Measurements from ENCODE around the gene IGLL1.

IGLL1 gene

DNA sequence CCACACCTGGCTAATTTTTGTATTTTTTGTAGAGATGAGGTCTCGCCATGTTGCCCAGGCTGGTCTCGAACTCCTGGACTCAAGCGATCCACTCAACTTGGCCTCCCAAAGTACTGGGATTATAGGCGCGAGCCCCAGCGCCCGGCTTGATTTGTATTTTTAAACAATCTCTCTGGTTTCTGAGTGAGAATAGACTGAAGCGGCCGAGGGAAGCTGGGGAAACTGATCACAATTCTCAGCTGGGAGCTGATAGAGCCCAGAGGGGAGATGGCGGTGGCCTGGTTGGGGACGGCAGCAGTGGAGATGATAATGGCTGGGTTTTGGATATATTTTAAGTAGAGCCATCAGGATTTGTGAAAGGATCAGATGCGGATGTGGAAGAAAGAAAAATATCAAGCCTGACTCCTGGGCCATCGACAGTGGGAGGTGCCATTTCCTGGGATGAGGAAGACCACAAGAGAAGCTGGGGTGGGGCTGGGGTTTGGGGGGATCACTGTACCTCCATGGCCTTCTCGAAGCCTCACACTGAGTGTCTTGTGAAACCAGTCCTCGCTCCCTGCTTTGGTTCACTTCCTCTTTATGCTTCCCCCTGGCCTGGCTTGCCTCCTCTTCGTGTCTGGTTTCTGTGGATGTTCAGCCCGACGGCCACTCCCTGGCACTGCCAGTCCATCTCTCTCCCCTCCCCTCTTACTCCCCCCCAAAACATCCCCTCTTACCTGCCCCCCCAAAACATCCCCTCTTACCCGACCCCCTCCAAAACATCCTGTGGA, 51.9 kb downstream of the IGLL1 start:
- DNase-seq (ENCODE audit: low read depth) = no peak

DNA sequence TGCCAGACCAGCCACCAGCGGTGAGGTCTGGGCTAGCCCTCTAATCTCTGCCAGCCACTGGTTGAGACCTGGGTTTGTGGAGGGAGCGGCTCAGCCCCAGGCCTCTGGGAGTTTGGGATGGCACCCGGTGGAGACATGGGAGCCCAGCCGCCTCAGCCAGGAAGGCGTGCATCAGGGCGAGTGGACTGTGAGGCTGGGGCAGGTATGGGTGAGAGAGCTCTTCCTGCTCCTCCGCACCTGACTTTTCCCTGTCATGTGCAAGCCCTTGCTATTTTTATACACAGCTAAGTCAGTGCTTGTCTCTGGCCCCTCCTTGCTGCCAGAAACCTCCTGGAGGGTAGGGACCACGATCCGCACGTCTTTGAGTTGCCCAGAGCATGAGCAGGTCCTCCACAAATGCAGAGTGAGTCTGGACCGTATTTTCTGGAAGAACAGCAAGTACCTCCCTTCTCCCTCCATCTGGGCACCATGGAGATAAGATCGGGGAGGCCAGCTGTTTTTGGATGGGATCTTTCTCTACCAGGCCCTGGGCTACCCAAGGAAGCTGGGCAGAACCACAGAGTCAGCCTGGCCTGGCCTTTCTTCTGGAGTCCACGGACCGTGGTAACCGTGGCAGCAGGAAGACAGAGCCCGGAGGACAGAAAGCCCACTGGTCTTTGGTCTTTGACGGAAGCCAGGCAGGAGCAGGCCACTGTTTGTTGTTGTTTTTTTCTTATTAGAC, 53.3 kb downstream of the IGLL1 start:
- DNase-seq (ENCODE audit: low read depth) = no peak

DNA sequence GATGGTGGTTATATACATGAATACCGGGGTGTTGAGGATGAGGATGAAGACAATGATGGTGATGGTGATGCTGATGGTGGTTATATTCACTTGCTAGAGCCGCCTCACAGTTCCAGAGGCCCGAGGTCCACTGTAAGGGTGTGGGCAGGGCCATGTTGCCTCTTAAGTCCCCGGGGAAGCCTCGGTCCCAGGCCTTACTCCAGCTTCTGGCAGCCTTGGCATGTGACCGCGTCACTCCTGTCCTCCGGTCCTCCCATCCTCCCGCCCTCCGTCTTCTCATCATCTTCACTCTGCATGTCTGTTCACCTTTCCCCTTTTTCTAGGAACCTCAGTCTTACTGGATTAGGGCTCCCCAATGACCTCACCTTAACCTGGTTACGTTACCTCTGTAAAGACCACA, 54.6 kb downstream of the IGLL1 start:
- DNase-seq (ENCODE audit: low read depth) = no peak

DNA sequence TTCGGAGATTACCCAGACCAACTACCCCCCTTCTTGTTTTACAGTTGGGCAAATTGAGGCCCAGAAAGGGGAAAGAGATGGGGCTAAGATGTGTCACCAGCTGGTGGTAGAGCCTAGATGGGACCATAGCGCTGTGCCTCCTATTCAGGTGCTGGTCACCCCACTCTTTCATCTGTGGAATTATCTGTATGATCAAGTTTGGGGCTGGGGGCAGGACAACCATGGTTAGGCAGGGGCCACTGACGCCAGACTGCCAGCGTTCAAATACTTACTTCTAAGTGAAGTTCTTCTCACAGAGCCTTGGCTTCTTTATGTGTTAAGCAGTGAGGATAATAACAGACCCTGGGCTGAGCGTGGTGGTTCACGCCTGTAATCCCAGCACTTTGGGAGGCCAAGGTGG, 55.9 kb downstream of the IGLL1 start:
- DNase-seq (ENCODE audit: low read depth) = no peak

DNA sequence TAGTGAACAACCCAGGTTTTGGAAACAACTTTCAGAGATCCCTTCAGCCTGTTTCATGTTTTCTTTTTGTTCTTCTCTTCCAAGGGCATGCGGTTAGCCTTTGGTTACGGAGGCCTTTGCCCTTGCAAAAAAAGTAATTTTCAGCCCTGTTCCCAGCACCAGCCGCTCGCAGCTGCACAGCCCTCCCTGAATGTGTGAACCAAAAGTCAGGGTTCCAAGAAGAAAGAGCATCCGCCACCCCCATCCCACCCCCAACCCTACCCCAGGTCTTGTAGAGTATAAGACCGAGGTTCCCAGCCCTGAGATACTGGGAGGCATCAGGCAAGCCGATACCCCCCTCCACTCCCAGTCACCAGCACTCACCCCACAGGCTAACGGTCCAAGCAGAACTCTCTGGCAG, 56.4 kb downstream of the IGLL1 start:
- DNase-seq (ENCODE audit: low read depth) = no peak

Measured in activated T-cell treated with anti-CD3 and anti-CD28 coated beads for 48 hours (primary cell).